KBM-7 (cell line): ENCODE measurements around the gene OR2T34.
"Not testable (repeated sequence)": the region's sequence is repeated elsewhere in the genome, so short reads cannot be mapped to it uniquely, and the experiment has no call there.

Experiments used
- DNase-seq: peaks from one replicate; pipeline ENCODE4 v3.0.0-alpha.2; 2015
- in situ Hi-C: fragments of 300-500 bp; cut with MboI; formaldehyde crosslinking; loops from 2 replicates; pipeline ENCODE4 v1.14.3; 2020; ENCODE audit warnings: low sequenced_read_pairs, low pct_unique_long_range_greater_than_20kb, mixed read lengths

The OR2T34 gene

DNA sequence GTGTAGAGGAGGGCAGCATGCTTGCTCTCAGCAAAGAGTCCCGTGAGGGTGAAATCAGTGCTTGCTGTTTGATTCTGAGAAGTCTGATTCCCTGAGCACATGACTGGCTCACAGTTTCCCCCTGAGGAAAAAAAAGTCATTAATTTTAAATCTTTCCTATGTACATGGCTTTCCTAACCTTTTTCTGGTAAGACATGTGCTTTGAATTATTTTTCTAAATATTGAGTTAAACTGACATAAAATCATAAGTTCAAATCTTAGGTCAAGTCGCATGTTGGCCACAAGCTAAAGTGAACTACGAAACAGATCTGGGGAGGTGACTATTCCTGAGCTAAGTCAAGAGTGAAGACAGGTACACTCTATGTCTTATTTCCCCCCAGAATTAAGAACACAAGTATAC lies at the start of gene OR2T34:
Gene OR2T34, minus strand, starts transcription at position 101 of the 400 bp plus-strand sequence. Its CDS starts 0 bp downstream, at position 101.
- DNase-seq, in situ Hi-C loops: not testable (repeated sequence)

DNA sequence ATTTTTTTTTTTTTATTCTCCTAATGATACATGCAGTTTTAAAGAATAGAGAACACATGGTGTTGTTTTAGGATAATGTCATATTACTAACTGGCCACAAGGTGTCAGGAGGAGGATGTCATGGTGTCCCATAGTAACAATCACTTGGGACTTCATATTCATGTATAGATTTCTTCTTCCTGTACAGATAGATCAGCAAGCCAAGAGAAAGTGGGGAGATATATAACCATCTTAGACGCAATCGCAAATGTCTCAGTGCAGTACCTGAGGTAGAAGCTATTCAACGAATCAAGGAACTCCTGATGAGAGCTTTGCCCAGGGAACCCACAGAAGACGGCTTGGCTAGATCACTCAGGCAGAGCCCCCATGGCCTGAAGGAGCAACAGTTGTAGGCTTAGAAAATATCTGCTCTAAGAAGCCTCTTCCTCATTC lies 48.0 kb upstream of the OR2T34 start:
- peak; percentile 37 for DNase-seq
- in situ Hi-C loops: no loop called here

GRCh38 chr1:248621770-248622169 lies 47.2 kb upstream of the OR2T34 start:
- in situ Hi-C loops: no loop called here
- no peak for DNase-seq

GRCh38 chr1:248618878-248619277 lies 44.3 kb upstream of the OR2T34 start:
- DNase-seq: no peak
- in situ Hi-C loops: no loop called here

DNA sequence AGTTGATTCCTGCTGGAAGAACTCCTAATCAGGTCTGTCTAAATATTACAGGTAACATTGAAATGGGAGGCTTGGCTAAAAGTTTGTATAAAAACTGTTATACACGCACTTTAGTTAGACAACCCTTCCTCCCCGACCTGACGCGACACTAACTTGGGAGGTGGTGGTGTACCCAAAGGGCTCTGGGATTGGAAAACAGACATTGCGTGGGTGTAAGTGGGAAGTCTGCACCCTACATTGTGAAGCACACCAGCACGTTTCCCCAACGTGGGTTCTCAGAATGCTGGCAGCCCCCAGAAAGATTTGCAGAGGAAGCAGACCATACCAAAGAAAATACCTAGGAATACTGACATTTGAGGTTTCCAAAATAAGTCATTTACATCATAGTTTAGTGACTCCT lies 43.6 kb upstream of the OR2T34 start:
- in situ Hi-C loops: no loop called here
- DNase-seq: no peak

DNA sequence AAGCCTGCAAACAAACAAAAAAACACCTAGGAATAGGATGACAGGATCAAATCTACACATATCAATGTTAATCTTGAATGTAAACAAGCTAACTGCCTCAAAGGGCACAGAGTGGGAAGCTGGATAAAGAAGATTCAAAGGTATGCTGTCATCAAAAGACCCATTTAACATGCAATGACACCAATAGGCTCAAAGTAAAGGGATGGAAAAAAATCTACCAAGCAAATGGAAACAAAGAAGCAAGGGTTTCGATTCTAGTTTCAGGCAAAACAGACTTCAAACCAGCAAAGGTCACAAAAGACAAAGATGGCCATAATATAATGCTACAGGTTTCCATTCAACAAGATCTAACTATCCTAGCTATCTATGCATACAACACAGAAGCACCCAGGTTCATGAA lies 39.2 kb upstream of the OR2T34 start:
- in situ Hi-C loops: no loop called here
- no peak for DNase-seq

- DNase-seq: no peak
- in situ Hi-C loops: no loop called here
Measured at GRCh38 chr1:248611883-248612414, 37.4 kb upstream of the OR2T34 start.

- DNase-seq: no peak
- in situ Hi-C loops: no loop called here
Measured at GRCh38 chr1:248610301-248610700, 35.7 kb upstream of the OR2T34 start.

- in situ Hi-C loops: no loop called here
Measured at GRCh38 chr1:248599396-248599795, 24.8 kb upstream of the OR2T34 start.

DNA sequence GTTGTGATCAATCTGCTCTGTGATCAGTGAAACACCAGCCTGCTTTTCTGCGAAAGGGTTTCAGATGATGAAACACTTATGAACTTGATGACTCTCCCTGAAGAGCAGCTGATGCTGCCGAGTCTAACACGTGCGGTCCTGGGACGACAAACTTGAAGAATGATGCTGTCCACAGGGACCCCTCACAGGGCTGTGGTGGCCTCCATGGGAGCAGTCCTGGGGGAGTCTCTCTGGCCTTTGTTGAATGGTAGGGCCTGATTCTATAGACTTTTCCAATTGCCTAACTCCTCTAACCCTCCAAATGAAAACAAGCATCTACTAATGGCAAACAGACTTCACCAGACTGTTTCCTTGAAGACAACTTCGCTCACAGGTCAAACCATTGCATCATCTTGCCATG lies 23.0 kb upstream of the OR2T34 start, which contains the start of gene OR2T10:
Gene OR2T10, minus strand, starts transcription at position 112 of the 400 bp plus-strand sequence. CDS start 3,932 bp downstream, outside the sequence.
- in situ Hi-C loops: no loop called here
- no peak for DNase-seq

More at GRCh38 chr1:248599396-248599795, 24.8 kb upstream of the OR2T34 start:
- no peak for DNase-seq

DNA sequence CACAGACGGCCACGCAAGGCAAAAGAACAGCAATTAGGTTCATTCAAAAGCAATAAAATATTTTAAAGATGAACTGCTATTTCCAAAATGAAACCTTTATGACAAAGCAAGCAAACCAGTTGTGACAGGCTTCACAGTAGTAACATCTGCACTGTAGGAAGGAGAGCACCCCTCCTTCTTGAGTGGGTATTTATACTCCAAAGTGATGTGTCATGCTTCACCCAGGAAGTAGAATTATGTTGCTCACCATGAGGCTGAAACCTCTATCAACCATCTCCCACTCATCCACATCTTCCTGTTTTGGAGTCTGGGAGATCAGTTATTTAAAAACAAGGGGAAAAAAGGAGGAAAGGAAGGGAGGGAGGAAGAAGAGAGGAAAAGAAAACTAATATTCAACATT lies 22.1 kb upstream of the OR2T34 start:
- no peak for DNase-seq
- in situ Hi-C loops: no loop called here

GRCh38 chr1:248593226-248593625 lies 18.7 kb upstream of the OR2T34 start:
- DNase-seq: no peak
- in situ Hi-C loops: no loop called here

GRCh38 chr1:248592655-248593054 lies 18.1 kb upstream of the OR2T34 start:
- DNase-seq: no peak
- in situ Hi-C loops: no loop called here

DNA sequence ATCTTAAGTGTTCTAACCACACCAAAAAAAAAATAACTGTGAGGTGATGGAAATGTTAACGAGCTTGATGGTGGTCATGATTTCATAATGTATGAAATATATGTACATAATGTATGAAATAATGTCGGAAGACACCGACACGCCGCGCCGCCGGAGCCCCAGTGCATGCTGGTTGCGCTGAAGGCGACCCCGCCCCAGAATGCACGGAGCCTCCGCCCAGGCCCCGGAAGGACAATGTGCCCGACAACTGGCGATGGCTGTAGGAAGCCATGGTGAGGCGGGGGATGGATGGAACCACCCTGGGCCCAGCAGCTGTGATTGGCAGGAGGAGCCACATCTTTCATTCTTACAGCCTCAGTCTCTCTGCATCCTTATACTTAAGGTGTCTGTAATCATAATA lies 15.5 kb upstream of the OR2T34 start:
- DNase-seq: no peak
- in situ Hi-C loops: no loop called here

DNA sequence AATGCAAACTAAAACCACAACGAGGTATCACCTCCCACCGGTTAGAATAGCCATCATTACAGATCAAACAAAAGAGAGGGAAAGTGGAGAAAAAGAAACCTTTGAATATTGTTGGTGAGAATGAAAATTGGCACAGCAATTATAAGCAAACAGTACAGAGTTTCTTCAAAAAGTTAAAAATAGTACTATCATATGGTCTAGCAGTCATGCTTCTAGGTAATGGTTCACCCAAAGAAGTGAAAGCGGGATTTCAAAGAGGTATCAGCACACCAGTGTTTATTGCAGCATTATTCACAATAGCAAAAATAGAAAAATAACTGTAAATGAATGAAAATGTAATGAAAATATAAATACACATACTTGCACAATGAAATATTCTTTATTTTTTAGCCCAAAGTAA lies 14.8 kb upstream of the OR2T34 start:
- in situ Hi-C loops: no loop called here
- DNase-seq: no peak

DNA sequence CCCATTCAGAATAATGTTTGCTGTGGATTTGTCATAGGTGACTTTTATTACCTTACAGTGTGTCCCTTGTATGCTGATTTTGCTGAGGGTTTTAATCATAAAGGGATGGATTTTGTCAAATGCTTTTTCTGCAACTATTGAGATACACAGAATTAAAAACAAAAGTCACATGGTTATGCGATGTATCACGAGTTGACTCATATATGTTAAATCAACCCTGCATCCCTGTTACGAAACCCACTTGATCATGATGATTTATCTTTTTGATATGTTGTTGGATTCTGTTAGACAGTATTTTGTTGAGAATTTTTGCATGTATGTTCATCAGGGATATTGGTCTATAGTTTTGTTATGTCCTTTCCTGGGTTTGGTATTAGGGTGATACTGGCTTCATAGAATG lies 10.7 kb upstream of the OR2T34 start:
- in situ Hi-C loops: no loop called here
- DNase-seq: no peak

DNA sequence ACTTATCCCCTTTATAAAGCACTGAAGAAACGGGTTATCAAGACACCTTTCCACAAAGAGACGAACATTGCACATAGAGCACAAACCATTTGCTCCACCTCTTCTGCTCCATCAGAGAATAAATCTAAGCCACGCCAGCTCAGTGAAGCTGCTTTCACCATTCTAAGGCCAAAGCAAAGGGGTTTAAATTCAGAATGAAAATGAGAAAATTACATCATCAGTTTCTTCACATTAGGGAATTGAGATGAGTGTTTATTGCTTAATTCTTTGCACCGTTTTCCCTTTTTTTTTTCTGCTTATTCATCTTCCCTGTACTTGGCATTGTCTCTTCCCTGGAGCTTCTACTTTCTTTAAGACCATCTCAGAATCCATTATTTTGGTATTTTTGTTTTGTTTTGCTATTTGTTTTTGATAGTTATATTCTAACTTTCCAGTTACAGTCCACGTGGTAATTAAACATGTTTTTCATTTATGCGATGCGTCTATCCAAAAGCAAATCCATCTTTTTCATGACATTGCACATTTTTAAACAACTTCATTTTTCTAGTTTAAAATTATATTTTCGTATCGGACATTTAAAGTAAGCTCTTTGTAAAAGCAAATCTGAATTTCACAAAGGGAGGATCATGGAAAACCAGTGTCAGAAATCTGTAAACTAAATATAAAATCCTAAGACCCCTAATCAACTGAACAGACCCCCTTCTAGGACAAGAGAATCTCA lies 1.9 kb upstream of the OR2T34 start:
- in situ Hi-C loops: no loop called here
- no peak for DNase-seq

GRCh38 chr1:248573856-248574255 lies 701 bp downstream of the OR2T34 start:
- DNase-seq, in situ Hi-C loops: not testable (repeated sequence)

DNA sequence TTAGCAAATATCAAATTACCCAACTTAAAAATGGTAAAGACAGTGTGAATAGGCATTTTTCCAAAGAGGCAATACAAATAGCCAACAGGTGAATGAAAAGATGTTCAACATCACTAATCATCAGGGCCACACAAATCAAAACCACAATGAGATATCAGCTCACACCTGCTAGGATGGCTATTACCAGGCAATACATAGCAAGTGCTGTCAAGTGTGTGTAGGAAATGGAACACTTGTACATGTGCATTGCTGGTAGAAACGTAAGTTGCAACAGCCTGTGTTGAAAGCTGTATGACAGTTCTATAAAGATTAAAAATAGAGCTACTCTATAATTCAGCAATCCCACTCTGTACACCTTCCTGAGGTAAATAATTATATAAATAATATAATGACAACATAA lies 2.5 kb downstream of the OR2T34 start:
- DNase-seq, in situ Hi-C loops: not testable (repeated sequence)

GRCh38 chr1:248570811-248571210 lies 3.7 kb downstream of the OR2T34 start:
- DNase-seq: peak; percentile 3
- in situ Hi-C loops: not testable (repeated sequence)

- in situ Hi-C loops, DNase-seq: not testable (repeated sequence)
Measured at GRCh38 chr1:248569049-248569448, 5.5 kb downstream of the OR2T34 start.
